Stimulated activated CD8-positive, alpha-beta memory T cell treated with anti-CD3 and anti-CD28 coated beads, Interleukin-15, amount 100 ng/mL, for 48 hours (primary cell): Measurements from ENCODE around the gene ZFYVE28.
"Not testable (repeated sequence)": the region's sequence is repeated elsewhere in the genome, so short reads cannot be mapped to it uniquely, and the experiment has no call there.

Source experiments
- DNase-seq, 2 donors: peaks; one replicate each; pipeline ENCODE4 v3.0.0-alpha.2; 2020; ENCODE audit warnings: low read depth in 2 of 2

ZFYVE28 gene

GRCh38 chr4:2417765-2418649 lies at the start of gene ZFYVE28:
Gene ZFYVE28 (minus strand): TSS chr4:2418645. CDS start chr4:2418323, 322 bp downstream.
- DNase-seq = no peak

GRCh38 chr4:2465544-2465943 lies 47.1 kb upstream of the ZFYVE28 start:
- DNase-seq = not testable (repeated sequence)

GRCh38 chr4:2465032-2465431 lies 46.6 kb upstream of the ZFYVE28 start:
- DNase-seq = no peak

- DNase-seq = no peak
These were observed 44.7 kb upstream of the ZFYVE28 start for GRCh38 chr4:2462992-2463762.

- peak; percentile 44 to 51 for DNase-seq
These were observed 44.0 kb upstream of the ZFYVE28 start for GRCh38 chr4:2462218-2462991.

GRCh38 chr4:2461246-2461960 lies 43.0 kb upstream of the ZFYVE28 start:
- DNase-seq = no peak

- DNase-seq = no peak
These were observed 41.3 kb upstream of the ZFYVE28 start for GRCh38 chr4:2459589-2460349.

GRCh38 chr4:2458546-2459491 lies 40.4 kb upstream of the ZFYVE28 start:
- no peak for DNase-seq

- DNase-seq = no peak
These were observed 39.2 kb upstream of the ZFYVE28 start for GRCh38 chr4:2457481-2458295.

- no peak for DNase-seq
These were observed 33.7 kb upstream of the ZFYVE28 start for GRCh38 chr4:2451821-2452785.

- no peak for DNase-seq
These were observed 32.6 kb upstream of the ZFYVE28 start for GRCh38 chr4:2451036-2451520.

- DNase-seq = no peak
These were observed 32.1 kb upstream of the ZFYVE28 start for GRCh38 chr4:2450394-2451035.

GRCh38 chr4:2449511-2450392 lies 31.3 kb upstream of the ZFYVE28 start:
- DNase-seq = no peak

GRCh38 chr4:2449051-2449450 lies 30.6 kb upstream of the ZFYVE28 start:
- no peak for DNase-seq

GRCh38 chr4:2448589-2448988 lies 30.1 kb upstream of the ZFYVE28 start:
- no peak for DNase-seq
